Cardiac septum (tissue), 1 donor: Measurements from ENCODE around the gene BCL6B. TPM values are rescaled to one million over a fixed set of nuclear protein-coding genes. Genes with fewer than 3 reads are reported as not detected.

Source experiments
- DNase-seq: peaks from one replicate; pipeline ENCODE4 v3.0.0-alpha.2; 2020; ENCODE audit warnings: low spot score
- intact Hi-C: fragments of 100-400 bp; cut with DNase I; formaldehyde crosslinking; loops from one replicate; pipeline ENCODE4 v1.14.0; 2022
- total RNA-seq: library from RNA; stranded (reverse); fragmentation: NEBNext Ultra II Directional; extraction: Animal tissue kit (Norgen Biotek cat#: 25700); gene quantifications from one replicate; pipeline ENCODE4 v1.2.1, GENCODE V29; 2021
- donor health status: DM: no; HTN: no; CAD: no.

Gene BCL6B
- total RNA-seq, 1 donor from 2014 or later, result 8.8 TPM

- intact Hi-C loops, result loop anchor here (2.0 to 10.0 kb wide), 2 partner anchors 90 to 160 kb away; no protein-coding TSS in a partner anchor
- DNase-seq, result no peak
Measured at GRCh38 chr17:7004398-7005253, 18.2 kb upstream of the BCL6B start.

- no peak for DNase-seq
- intact Hi-C loops, result loop anchor here (2.0 to 10.0 kb wide), 2 partner anchors 91 to 161 kb away; no protein-coding TSS in a partner anchor
Measured at GRCh38 chr17:7005716-7006115, 17.1 kb upstream of the BCL6B start.

- intact Hi-C loops, result loop anchor here (10.0 kb wide), 1 partner anchor 162 kb away; no protein-coding TSS in a partner anchor
- DNase-seq, result no peak
Measured at GRCh38 chr17:7007143-7007542, 15.7 kb upstream of the BCL6B start.

GRCh38 chr17:7010523-7010922, 12.3 kb upstream of the BCL6B start:
- no peak for DNase-seq
- intact Hi-C loops, result loop anchor here (5.0 kb wide), 2 partner anchors 343 to 358 kb away; partner anchors contain the start of genes C17orf100 and MED31

- intact Hi-C loops, result loop anchor here (5.0 kb wide), 2 partner anchors 344 to 359 kb away; partner anchors contain the start of genes C17orf100 and MED31
Measured at GRCh38 chr17:7011415-7011814, 11.4 kb upstream of the BCL6B start.

GRCh38 chr17:7011942-7012254, 11.0 kb upstream of the BCL6B start:
- no peak for DNase-seq
- intact Hi-C loops, result loop anchor here (5.0 kb wide), 2 partner anchors 345 to 360 kb away; partner anchors contain the start of genes C17orf100 and MED31

More at GRCh38 chr17:7011415-7011814, 11.4 kb upstream of the BCL6B start:
- DNase-seq, result no peak

GRCh38 chr17:7014261-7014994, 8.4 kb upstream of the BCL6B start:
- intact Hi-C loops, result loop anchor here (5.0 kb wide), 2 partner anchors 347 to 362 kb away; partner anchors contain the start of genes C17orf100 and MED31
- DNase-seq, result peak; percentile 99

GRCh38 chr17:7014995-7015958, 7.6 kb upstream of the BCL6B start:
- DNase-seq, result no peak
- intact Hi-C loops, result loop anchor here (5.0 kb wide), 2 partner anchors 348 to 363 kb away; partner anchors contain the start of genes C17orf100 and MED31

- intact Hi-C loops, result no loop called here
- no peak for DNase-seq
Measured at GRCh38 chr17:7016418-7016817, 6.4 kb upstream of the BCL6B start.

- intact Hi-C loops, result no loop called here
- no peak for DNase-seq
Measured at GRCh38 chr17:7016886-7017826, 5.7 kb upstream of the BCL6B start.

GRCh38 chr17:7017827-7018200, 5.0 kb upstream of the BCL6B start:
- no peak for DNase-seq
- intact Hi-C loops, result no loop called here

- intact Hi-C loops, result no loop called here
Measured at GRCh38 chr17:7018331-7018964, 4.4 kb upstream of the BCL6B start.

GRCh38 chr17:7019367-7019766, 3.5 kb upstream of the BCL6B start:
- intact Hi-C loops, result no loop called here

More at GRCh38 chr17:7018331-7018964, 4.4 kb upstream of the BCL6B start:
- DNase-seq, result no peak

GRCh38 chr17:7019839-7020519, 2.9 kb upstream of the BCL6B start:
- intact Hi-C loops, result loop anchor here (5.0 kb wide), 1 partner anchor 268 kb away; no protein-coding TSS in a partner anchor
- DNase-seq, result peak; percentile 70

More at GRCh38 chr17:7019367-7019766, 3.5 kb upstream of the BCL6B start:
- DNase-seq, result no peak

- intact Hi-C loops, result loop anchor here (5.0 kb wide), 1 partner anchor 269 kb away; no protein-coding TSS in a partner anchor
Measured at GRCh38 chr17:7020894-7021664, 1.8 kb upstream of the BCL6B start.

More at GRCh38 chr17:7020894-7021664, 1.8 kb upstream of the BCL6B start:
- no peak for DNase-seq
